OCI-LY1 (cell line): ENCODE results near the gene ZBTB46.

Experiments
- CTCF ChIP-seq: fragments of 200-600 bp; sonication (generic), shearing (Covaris generic); IDR thresholded peaks from 2 replicates; pipeline ENCODE4 v1.5.1; 2017; ENCODE audit warnings: mild to moderate bottlenecking, antibody characterized with exemption, low read length, moderate library complexity, mixed read lengths
- EZH2 ChIP-seq: fragments of 200-600 bp; sonication (generic), shearing (Covaris generic); IDR thresholded peaks from 2 replicates; pipeline ENCODE4 v1.8.0; 2017; ENCODE audit warnings: borderline replicate concordance, mixed run types, mild to moderate bottlenecking, antibody characterized with exemption, low read length, moderate library complexity, mixed read lengths

- no peak for TF ChIP-seq CTCF
- TF ChIP-seq EZH2 = no peak
Measured at GRCh38 chr20:63750807-63751470, 80.1 kb downstream of the ZBTB46 start.
